OCI-LY7 (cell line): ENCODE data around the gene LDLRAP1. TPM values are rescaled to one million over a fixed set of nuclear protein-coding genes. Genes with fewer than 3 reads are reported as not detected.

Experiments
- BruUV-seq: library from RNA; stranded (reverse); fragments of 400-500 nt; replicated peaks from 2 replicates; lab custom pipeline; 2021; lab: Mats Ljungman, UMichigan
- CTCF ChIA-PET: fragments of 300-600 bp; sonication (Branson Sonifier 250); formaldehyde crosslinking; loops from one replicate; lab custom pipeline; 2022; ENCODE audit warnings: antibody characterized with exemption; ENCODE audit not compliant: unreplicated experiment; lab: Charles Lee
- POLR2A ChIA-PET: fragments of 300-600 bp; sonication (Branson Sonifier 250); formaldehyde crosslinking; loops from one replicate; lab custom pipeline; 2022; ENCODE audit warnings: antibody characterized with exemption; lab: Charles Lee
- DNase-seq: peaks from one replicate; pipeline ENCODE4 v3.0.0-alpha.2; 2015; ENCODE audit warnings: low spot score
- H2AFZ ChIP-seq: fragments of 200-600 bp; sonication (generic), shearing (Covaris generic); 2 replicates; pipeline ENCODE4 v1.6.1; 2014; ENCODE audit warnings: mild to moderate bottlenecking, antibody characterized with exemption, low read length, moderate library complexity
- H3K27ac ChIP-seq: fragments of 200-600 bp; sonication (generic); 2 replicates; pipeline ENCODE4 v1.5.1; 2014; ENCODE audit warnings: mixed run types, low read depth, mild to moderate bottlenecking, moderate library complexity, low read length, inconsistent platforms; ENCODE audit not compliant: poor library complexity, severe bottlenecking
- H3K36me3 ChIP-seq: fragments of 200-600 bp; sonication (generic); 2 replicates; pipeline ENCODE4 v1.6.1; 2014; ENCODE audit warnings: mild to moderate bottlenecking, antibody characterized with exemption, low read length, moderate library complexity, mixed read lengths; ENCODE audit not compliant: insufficient read depth
- H3K4me1 ChIP-seq: fragments of 200-600 bp; sonication (generic); 2 replicates; pipeline ENCODE4 v1.5.1; 2014; ENCODE audit warnings: mild to moderate bottlenecking, low read length; ENCODE audit not compliant: insufficient read depth, poor library complexity, severe bottlenecking
- H3K4me2 ChIP-seq: fragments of 200-600 bp; sonication (generic); 2 replicates; pipeline ENCODE4 v1.6.1; 2014; ENCODE audit warnings: mild to moderate bottlenecking, low read length
- H3K4me3 ChIP-seq: fragments of 200-600 bp; sonication (generic); 2 replicates; pipeline ENCODE4 v1.5.1; 2014; ENCODE audit warnings: mild to moderate bottlenecking, low read depth, low read length; ENCODE audit not compliant: poor library complexity, severe bottlenecking
- H3K79me2 ChIP-seq: fragments of 200-600 bp; sonication (generic); 2 replicates; pipeline ENCODE4 v1.6.1; 2016; ENCODE audit warnings: low read depth, mild to moderate bottlenecking, low read length, moderate library complexity, mixed read lengths; ENCODE audit not compliant: insufficient read depth
- H3K9me2 ChIP-seq: fragments of 200-600 bp; sonication (generic); 2 replicates; pipeline ENCODE4 v1.6.1; 2016; ENCODE audit warnings: mild to moderate bottlenecking, low read length, mixed read lengths; ENCODE audit not compliant: insufficient read depth
- H3K9me3 ChIP-seq: fragments of 200-600 bp; sonication (generic); 2 replicates; pipeline ENCODE4 v1.6.1; 2014; ENCODE audit warnings: mild to moderate bottlenecking, mixed run types, low read length, mixed read lengths
- H4K20me1 ChIP-seq: fragments of 200-600 bp; sonication (generic); 2 replicates; pipeline ENCODE4 v1.6.1; 2014; ENCODE audit warnings: mild to moderate bottlenecking, antibody characterized with exemption, low read length, moderate library complexity, mixed read lengths; ENCODE audit not compliant: insufficient read depth
- CTCF ChIP-seq: fragments of 200-600 bp; sonication (generic); conservative IDR thresholded peaks from 2 replicates; pipeline ENCODE4 v1.5.1; 2014; ENCODE audit warnings: mild to moderate bottlenecking, antibody characterized with exemption, low read length, moderate library complexity, mixed read lengths
- EZH2phosphoT487 ChIP-seq: fragments of 200-600 bp; sonication (generic); IDR thresholded peaks from 2 replicates; pipeline ENCODE4 v1.6.1; 2018; ENCODE audit warnings: low read depth, borderline replicate concordance, mild to moderate bottlenecking, mixed run types, antibody characterized with exemption, low read length, moderate library complexity, mixed read lengths
- intact Hi-C: fragments of 100-400 bp; cut with micrococcal nuclease; formaldehyde crosslinking; loops from one replicate; pipeline ENCODE4 v1.10.0; 2022; ENCODE audit not compliant: unreplicated experiment
- total RNA-seq, 2 experiments: library from RNA; depleted of rRNA in 1 of 2; stranded (reverse); fragments of >200 nt in 1 of 2; shearing (Covaris generic) in 1 of 2; gene quantifications; 2 replicates each; pipeline ENCODE4 v1.2.3, GENCODE V29; 2014 to 2022

LDLRAP1 gene
- total RNA-seq, 2 experiments from 2014 or later, result 14.9 to 36.2 TPM

DNA sequence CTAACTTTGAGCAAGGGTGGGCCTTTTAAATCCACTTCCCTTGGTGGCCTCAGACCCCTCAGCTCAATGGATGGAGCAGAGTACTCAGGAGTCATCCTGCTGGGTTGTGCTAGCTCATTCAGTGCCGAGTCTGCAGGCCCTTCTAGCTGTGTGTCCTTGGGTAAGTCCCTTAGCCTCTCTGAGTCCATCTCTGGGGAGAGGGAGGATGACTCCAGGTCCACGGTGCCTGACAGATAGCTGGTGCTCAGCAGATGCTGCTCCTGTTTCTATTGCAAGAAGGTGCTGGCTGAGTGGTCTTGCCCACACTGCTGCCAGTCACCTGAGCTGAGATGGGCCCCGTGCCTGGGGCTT, 11.0 kb downstream of the LDLRAP1 start:
- Histone ChIP-seq H3K4me2 (no peak overlapping the region), H3K36me3 (peaks cover 21% of the 10 kb centered on the region), H3K9me3 (no peaks in the 10 kb centered on the region), H3K27ac (no peak overlapping the region), H3K4me1 (peaks cover 42% of the 10 kb centered on the region), H2AFZ (no peak overlapping the region), H3K4me3 (no peak overlapping the region), H3K79me2 (peaks cover 12% of the 10 kb centered on the region; the same call in 1 of the 2 replicates), H3K9me2 (no peaks in the 10 kb centered on the region), H4K20me1 (no peaks in the 10 kb centered on the region)
- no TSS peak for BruUV-seq
- intact Hi-C loops, result no loop called here
- no peak for TF ChIP-seq EZH2phosphoT487
- TF ChIP-seq CTCF, result no peak
- DNase-seq, result no peak
- ChIA-PET POLR2A (interaction anchor here (0.7 to 1.4 kb wide), 2 partner anchors 11 to 12 kb away, joined by 3 to 4 read pairs; partner anchors contain the start of gene LDLRAP1), CTCF (interaction anchor here (0.9 to 1.2 kb wide), 2 partner anchors 12 to 34 kb away, joined by 4 to 5 read pairs; no protein-coding TSS in a partner anchor)

DNA sequence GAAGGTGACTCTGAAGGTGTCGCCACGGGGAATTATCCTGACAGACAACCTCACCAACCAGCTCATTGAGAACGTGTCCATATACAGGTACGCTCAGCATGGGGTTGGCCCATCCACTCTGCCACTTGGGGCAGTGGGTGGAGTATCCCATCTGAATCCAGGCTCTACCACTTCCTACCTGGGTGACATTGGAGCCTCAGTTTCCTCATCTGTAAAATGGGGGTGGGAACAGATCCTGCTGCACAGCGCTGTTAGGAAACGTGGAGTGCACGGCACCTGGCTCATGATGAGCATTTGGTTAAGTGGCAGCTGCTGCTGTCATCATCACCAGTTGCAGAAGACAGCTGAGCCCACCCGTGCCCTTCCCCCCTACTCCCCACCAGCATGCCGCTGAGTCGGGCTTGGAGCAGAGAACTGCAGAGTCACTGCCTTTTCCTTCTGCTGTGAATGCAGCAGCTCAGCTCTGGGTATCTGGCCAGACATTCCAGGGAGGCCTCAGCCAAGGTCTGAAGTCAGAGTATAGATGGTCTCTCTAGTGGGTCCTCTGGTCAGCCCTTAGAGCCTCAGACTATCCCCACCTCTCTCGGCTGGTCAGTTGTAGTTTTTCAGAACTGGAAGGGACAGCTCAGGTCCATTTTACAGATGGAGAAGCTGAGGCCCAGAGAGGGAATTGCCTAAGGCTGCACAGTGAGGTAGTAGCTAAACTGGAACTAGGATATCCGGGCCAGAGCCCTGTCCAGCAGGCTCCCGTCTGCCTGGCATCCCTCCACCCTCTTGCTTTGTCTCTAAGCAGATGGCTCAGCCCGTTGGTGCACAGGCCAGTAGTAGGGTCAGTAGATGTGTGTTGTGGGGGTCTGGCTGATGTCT, 11.7 kb downstream of the LDLRAP1 start:
- intact Hi-C loops, result no loop called here
- POLR2A ChIA-PET, result interaction anchor here (0.7 kb wide), 1 partner anchor 11 kb away, joined by 3 read pairs; no protein-coding TSS in a partner anchor
- H3K27ac ChIP-seq, result no peak overlapping the region

More for the DNA sequence above, 11.7 kb downstream of the LDLRAP1 start:
- peaks cover 11% of the 10 kb centered on the region; the same call in 1 of the 2 replicates for H3K79me2 ChIP-seq
- H3K4me3 ChIP-seq, result no peak overlapping the region
- H3K4me1 ChIP-seq, result peaks cover 42% of the 10 kb centered on the region
- H3K36me3 ChIP-seq, result peaks cover 22% of the 10 kb centered on the region
- TF ChIP-seq CTCF (no peak), EZH2phosphoT487 (no peak)
- no peaks in the 10 kb centered on the region for H4K20me1 ChIP-seq
- no peaks in the 10 kb centered on the region for H3K9me2 ChIP-seq
- H3K4me2 ChIP-seq, result no peak overlapping the region
- H3K9me3 ChIP-seq, result no peaks in the 10 kb centered on the region
- no peak overlapping the region for H2AFZ ChIP-seq
- DNase-seq, result no peak
- BruUV-seq, result no TSS peak
- CTCF ChIA-PET, result no interaction called here
